K562 (cell line): Measurements from ENCODE around the gene PRICKLE2. TPM values are rescaled to one million over a fixed set of nuclear protein-coding genes. Genes with fewer than 3 reads are reported as not detected.

ENCODE experiments used
- ATAC-seq: fragments of 200-7000 bp; cut with Tn5 transposase; 3 replicates; pipeline ENCODE4 v1.9.1; 2020; ENCODE audit warnings: moderate library complexity
- BruUV-seq: library from RNA; stranded (reverse); fragments of 400-500 nt; replicated peaks from 2 replicates; lab custom pipeline; 2021; lab: Mats Ljungman, UMichigan
- CTCF ChIA-PET: fragments of 300-600 bp; formaldehyde crosslinking; extraction: SDS; loops from one replicate; lab custom pipeline; 2021; ENCODE audit warnings: low intra/inter-chr PET ratio; lab: Yijun Ruan, JAX
- POLR2A ChIA-PET: fragments of 300-600, 350-650 bp; sonication (Branson Sonifier 250); formaldehyde crosslinking; extraction: SDS; loops from one replicate; lab custom pipeline; 2021; ENCODE audit warnings: antibody characterized with exemption, inconsistent platforms; lab: Yijun Ruan, JAX
- DNase-seq, 4 experiments: peaks; one replicate each; pipeline versions ENCODE4 v3.0.0 to v3.0.0-alpha.2; 2011 to 2018; ENCODE audit warnings: low spot score in 3 of 4, mixed read lengths in 3 of 4; ENCODE audit errors: extremely low read depth in 1 of 4
- FAIRE-seq: peaks from 2 replicates; lab custom pipeline; 2011; peaks lifted over from hg19 to GRCh38; lab: Jason Lieb, UNC
- H2AFZ ChIP-seq: 2 replicates; pipeline ENCODE4 v1.6.0; 2011; ENCODE audit warnings: low read depth, low read length, control low read depth, inconsistent platforms
- H3K27ac ChIP-seq: fragments of 200-600 bp; 3 replicates; pipeline ENCODE4 v1.8.0; 2011; ENCODE audit warnings: low read depth, mild to moderate bottlenecking, control low read depth, inconsistent platforms, low read length, moderate library complexity, mixed read lengths; ENCODE audit errors: extremely low read depth
- H3K27me3 ChIP-seq, 2 experiments: fragments of 300-600 bp in 1 of 2; 2 replicates in 1 of 2; 3 replicates in 1 of 2; pipeline versions ENCODE4 v1.6.0 to v1.8.0; 2011; ENCODE audit warnings: inconsistent platforms in 2 of 2, low read length in 2 of 2, mild to moderate bottlenecking in 1 of 2, mixed read lengths in 1 of 2, moderate library complexity in 1 of 2; ENCODE audit not compliant: control insufficient read depth in 2 of 2, insufficient read depth in 2 of 2
- H3K36me3 ChIP-seq: fragments of 300-600 bp; 3 replicates; pipeline ENCODE4 v1.8.0; 2011; ENCODE audit warnings: mild to moderate bottlenecking, low read length, inconsistent platforms; ENCODE audit not compliant: control insufficient read depth, insufficient read depth
- H3K4me1 ChIP-seq, 2 experiments: fragments of 200-600 bp in 1 of 2; replicated peaks in 1 of 2; 2 replicates in 1 of 2; 3 replicates in 1 of 2; pipeline versions ENCODE4 v1.5.1 to v1.8.0; 2011; ENCODE audit warnings: inconsistent platforms in 2 of 2, low read length in 2 of 2, mild to moderate bottlenecking in 1 of 2, mixed read lengths in 1 of 2, moderate library complexity in 1 of 2; ENCODE audit not compliant: control insufficient read depth in 2 of 2, insufficient read depth in 2 of 2
- H3K4me2 ChIP-seq: 2 replicates; pipeline ENCODE4 v1.6.1; 2011; ENCODE audit warnings: low read length, control low read depth, inconsistent platforms, mixed read lengths; ENCODE audit not compliant: insufficient read depth
- H3K4me3 ChIP-seq: fragments of 200-600 bp; sonication (generic), shearing (Covaris generic); 2 replicates; pipeline ENCODE4 v1.5.1; 2016; ENCODE audit warnings: control low read depth, inconsistent platforms
- H3K79me2 ChIP-seq: fragments of 200-600 bp; 3 replicates; pipeline ENCODE4 v1.8.0; 2011; ENCODE audit warnings: low read length, inconsistent platforms; ENCODE audit not compliant: control insufficient read depth, insufficient read depth
- H3K9ac ChIP-seq, 2 experiments: 2 replicates each; pipeline versions ENCODE4 v1.6.0 to v1.6.1; 2011; ENCODE audit warnings: low read depth in 2 of 2, low read length in 2 of 2, control low read depth in 1 of 2, inconsistent platforms in 1 of 2, mild to moderate bottlenecking in 1 of 2, mixed read lengths in 1 of 2; ENCODE audit not compliant: insufficient read depth in 1 of 2
- H3K9me1 ChIP-seq: one replicate; pipeline ENCODE4 v1.6.0; 2011; ENCODE audit warnings: inconsistent platforms, mild to moderate bottlenecking, low read length, moderate library complexity; ENCODE audit not compliant: control insufficient read depth, insufficient read depth
- H3K9me3 ChIP-seq: replicated peaks from 2 replicates; pipeline ENCODE4 v1.5.1; 2011; ENCODE audit warnings: low read depth, low read length, inconsistent platforms; ENCODE audit not compliant: control insufficient read depth, insufficient read depth
- H4K20me1 ChIP-seq: replicated peaks from 2 replicates; pipeline ENCODE4 v1.6.1; 2011; ENCODE audit warnings: low read length, inconsistent platforms, mixed read lengths; ENCODE audit not compliant: control insufficient read depth, insufficient read depth
- KAT7 ChIP-seq: sonication (generic); formaldehyde crosslinking; IDR thresholded peaks from 2 replicates; pipeline ENCODE4 v1.8.0; 2022; ENCODE audit warnings: missing genetic modification reagents, mild to moderate bottlenecking, borderline replicate concordance
- WGBS: fragments of 100-300 bp; shearing (Covaris generic); methylation state at CpG from one replicate; pipeline ENCODE4 v1.1.6; 2016; ENCODE audit warnings: low coverage, mixed read lengths; ENCODE audit not compliant: insufficient coverage; ENCODE audit errors: missing lambda C conversion rate; 5-methylcytosine and 5-hydroxymethylcytosine counted together
- in situ Hi-C: fragments of 300-500 bp; cut with MboI; formaldehyde crosslinking; loops from 4 replicates; pipeline ENCODE4 v1.15.0; 2018; ENCODE audit warnings: inconsistent platforms, mixed read lengths
- intact Hi-C: fragments of 100-400 bp; cut with micrococcal nuclease; formaldehyde crosslinking; loops from 2 replicates; pipeline ENCODE4 v1.14.2; 2022
- polyA plus RNA-seq, 8 experiments: library from polyadenylated mRNA; depleted of rRNA in 4 of 8; stranded (reverse) in 5 of 8; unstranded in 3 of 8; fragments of >200 nt; fragmentation: Nextera tagmentation in 2 of 8; fragmentation: Illumina TruSeq in 1 of 8; extraction: Ambion mirVana in 2 of 8; extraction: Trizol in 1 of 8; gene quantifications; 2 replicates each; pipeline versions ENCODE4 v1.2.1 to v1.2.3, GENCODE V29; 2011 to 2014; ENCODE audit warnings: inconsistent platforms in 1 of 8, missing spikeins in 1 of 8
- total RNA-seq, 7 experiments: library from RNA; depleted of rRNA in 6 of 7; stranded (reverse); fragments of >200 nt in 6 of 7; fragmentation: Illumina TruSeq in 2 of 7; extraction: Trizol in 2 of 7; gene quantifications; 2 replicates each; pipeline versions ENCODE4 v1.2.1 to v1.2.3, GENCODE V29; 2011 to 2021; ENCODE audit warnings: low replicate concordance in 1 of 7
- TF ChIP-seq, protein P1 (sequence below), 3 experiments: fragments of 200-800 bp in 1 of 3; fragments of 250-450 bp in 1 of 3; fragments of 450-650 bp in 1 of 3; sonication (Bioruptor Pico) in 1 of 3; sonication (Bioruptor generic) in 1 of 3; formaldehyde crosslinking in 1 of 3; IDR thresholded peaks; 2 replicates each; pipeline versions ENCODE4 v1.6.1 to v1.8.0; 2016 to 2022; ENCODE audit warnings: mild to moderate bottlenecking in 2 of 3, missing genetic modification characterization in 2 of 3, missing compliant biosample characterization in 1 of 3, moderate library complexity in 1 of 3

PRICKLE2 gene
- total and polyA plus RNA-seq, 9 of the 15 experiments (the other 6 are each of a cell fraction or from before 2014, with no cell fraction given) = 0.07 to 0.09 TPM; not detected in 7

DNA sequence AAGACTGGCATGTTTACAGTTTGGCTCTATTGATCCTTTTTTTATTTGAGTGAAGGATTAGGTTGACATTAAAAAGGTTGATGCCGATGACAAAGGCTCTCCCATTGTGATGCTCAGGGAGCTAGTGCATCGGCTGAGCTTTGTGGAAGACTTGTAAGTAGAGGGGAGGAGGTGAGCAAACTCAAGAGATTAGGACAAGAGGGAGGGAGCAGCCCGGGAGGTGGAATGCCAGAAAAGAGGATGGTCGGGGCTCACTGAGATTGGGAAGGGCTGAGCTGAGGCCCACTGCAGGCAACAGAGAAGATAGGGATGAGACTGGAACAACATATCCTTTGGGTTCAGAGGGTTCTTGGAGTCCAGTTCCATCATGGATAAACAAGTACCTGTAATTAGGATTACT lies 175.4 kb downstream of the PRICKLE2 start:
- H3K4me1 ChIP-seq = no peaks in the 10 kb centered on the region; a peak in 1 of 5 replicates
- H4K20me1 ChIP-seq = no peaks in the 10 kb centered on the region
- ChIA-PET CTCF (no interaction called here), POLR2A (no interaction called here)
- no peaks in the 10 kb centered on the region for H3K79me2 ChIP-seq
- in situ Hi-C loops (no loop called here), intact Hi-C loops (no loop called here)
- BruUV-seq = no TSS peak
- ATAC-seq (no peak), FAIRE-seq (no peak), DNase-seq (no peak)
- H2AFZ ChIP-seq = no peak overlapping the region
- H3K27me3 ChIP-seq = no peaks in the 10 kb centered on the region; a peak in 1 of 5 replicates
- no peak overlapping the region for H3K4me2 ChIP-seq
- no peaks in the 10 kb centered on the region for H3K9me3 ChIP-seq
- no peak overlapping the region for H3K27ac ChIP-seq
- H3K36me3 ChIP-seq = no peaks in the 10 kb centered on the region
- no peak overlapping the region for H3K9ac ChIP-seq
- TF ChIP-seq, protein P1, sequence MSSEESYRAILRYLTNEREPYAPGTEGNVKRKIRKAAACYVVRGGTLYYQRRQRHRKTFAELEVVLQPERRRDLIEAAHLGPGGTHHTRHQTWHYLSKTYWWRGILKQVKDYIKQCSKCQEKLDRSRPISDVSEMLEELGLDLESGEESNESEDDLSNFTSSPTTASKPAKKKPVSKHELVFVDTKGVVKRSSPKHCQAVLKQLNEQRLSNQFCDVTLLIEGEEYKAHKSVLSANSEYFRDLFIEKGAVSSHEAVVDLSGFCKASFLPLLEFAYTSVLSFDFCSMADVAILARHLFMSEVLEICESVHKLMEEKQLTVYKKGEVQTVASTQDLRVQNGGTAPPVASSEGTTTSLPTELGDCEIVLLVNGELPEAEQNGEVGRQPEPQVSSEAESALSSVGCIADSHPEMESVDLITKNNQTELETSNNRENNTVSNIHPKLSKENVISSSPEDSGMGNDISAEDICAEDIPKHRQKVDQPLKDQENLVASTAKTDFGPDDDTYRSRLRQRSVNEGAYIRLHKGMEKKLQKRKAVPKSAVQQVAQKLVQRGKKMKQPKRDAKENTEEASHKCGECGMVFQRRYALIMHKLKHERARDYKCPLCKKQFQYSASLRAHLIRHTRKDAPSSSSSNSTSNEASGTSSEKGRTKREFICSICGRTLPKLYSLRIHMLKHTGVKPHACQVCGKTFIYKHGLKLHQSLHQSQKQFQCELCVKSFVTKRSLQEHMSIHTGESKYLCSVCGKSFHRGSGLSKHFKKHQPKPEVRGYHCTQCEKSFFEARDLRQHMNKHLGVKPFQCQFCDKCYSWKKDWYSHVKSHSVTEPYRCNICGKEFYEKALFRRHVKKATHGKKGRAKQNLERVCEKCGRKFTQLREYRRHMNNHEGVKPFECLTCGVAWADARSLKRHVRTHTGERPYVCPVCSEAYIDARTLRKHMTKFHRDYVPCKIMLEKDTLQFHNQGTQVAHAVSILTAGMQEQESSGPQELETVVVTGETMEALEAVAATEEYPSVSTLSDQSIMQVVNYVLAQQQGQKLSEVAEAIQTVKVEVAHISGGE (CRISPR knock-in tag; IDR thresholded peaks at IDR 0.05) = peak in 1 of 3 experiments; percentile 64; a peak in 2 of 6 replicates
- no peak for TF ChIP-seq KAT7 (CRISPR knock-in tag)
- no peak overlapping the region for H3K4me3 ChIP-seq
- no peaks in the 10 kb centered on the region for H3K9me1 ChIP-seq
- WGBS = 0% methylated on average over 4 of the region's 4 CpGs
